Fibroblast of skin of right quadriceps (primary cell): ENCODE results near the gene RGS19.

Experiments used
- DNase-seq: peaks from one replicate; pipeline ENCODE4 v3.0.0-alpha.2; 2013

Gene RGS19

DNA sequence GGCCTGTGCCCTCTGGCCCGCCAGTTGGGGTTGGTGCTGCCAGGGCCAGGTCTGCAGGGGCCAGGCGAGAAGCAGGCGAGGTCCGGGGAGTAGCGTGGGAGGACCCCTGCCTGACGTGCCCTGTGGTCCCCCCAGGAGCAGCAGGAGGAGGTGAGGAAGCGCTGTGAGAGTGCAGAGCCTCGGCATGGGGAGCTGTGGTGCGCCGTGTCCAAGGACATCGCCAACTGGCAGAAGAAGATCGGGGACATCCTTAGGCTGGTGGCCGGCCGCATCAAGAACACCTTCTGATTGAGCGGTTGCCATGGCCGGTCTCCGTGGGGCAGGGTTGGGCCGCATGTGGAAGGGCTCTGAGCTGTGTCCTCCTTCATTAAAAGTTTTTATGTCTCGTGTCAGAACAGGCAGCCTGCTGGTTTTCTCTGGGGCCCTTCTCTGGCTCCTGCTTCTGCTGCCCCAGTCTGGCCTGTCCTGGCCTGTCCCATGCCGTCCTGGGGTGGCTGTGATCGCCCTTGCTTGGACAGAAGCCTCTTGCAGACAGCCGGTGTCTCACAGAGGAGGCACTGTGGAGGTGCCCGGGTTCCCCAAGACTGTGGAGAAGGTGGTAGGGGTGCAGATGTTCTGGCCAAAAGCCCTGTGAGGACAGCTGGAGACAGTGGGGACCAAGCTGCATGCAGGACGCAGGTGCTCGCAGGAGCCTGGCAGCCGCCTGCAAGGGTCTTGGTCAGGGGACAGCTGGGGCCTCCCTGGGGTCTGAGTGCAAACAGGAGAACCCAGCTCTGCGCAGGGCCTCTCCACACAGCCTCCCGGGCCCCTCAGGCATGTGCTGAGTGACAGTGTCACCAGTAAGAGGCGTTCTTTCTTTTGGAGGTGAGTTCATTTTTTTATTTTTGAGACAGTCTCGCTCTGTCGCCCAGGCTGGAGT is 46.4 kb downstream of the RGS19 start:
- DNase-seq, result no peak

DNA sequence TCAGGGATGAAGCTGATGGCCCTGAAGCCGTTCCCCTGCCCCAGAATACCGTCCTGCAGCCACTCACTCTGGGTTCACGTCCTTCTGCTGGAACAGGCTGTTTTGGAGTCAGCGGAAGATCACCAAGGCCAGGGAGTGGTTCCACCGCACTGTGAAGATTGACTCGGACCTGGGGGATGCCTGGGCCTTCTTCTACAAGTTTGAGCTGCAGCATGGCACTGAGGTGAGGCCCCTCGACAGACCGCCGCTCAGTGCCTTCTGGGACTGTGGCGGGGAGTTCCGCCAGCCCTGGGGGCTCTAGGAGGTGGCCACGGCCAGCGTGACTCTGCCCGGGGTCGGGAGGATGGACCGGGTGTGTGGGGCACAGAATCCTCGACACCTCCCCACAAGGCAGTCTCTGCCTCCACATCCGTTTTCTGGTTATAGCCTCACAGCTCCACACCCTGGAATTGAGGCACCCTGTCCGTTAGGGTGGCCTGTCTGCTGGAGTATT is 47.5 kb downstream of the RGS19 start:
- DNase-seq, result no peak

DNA sequence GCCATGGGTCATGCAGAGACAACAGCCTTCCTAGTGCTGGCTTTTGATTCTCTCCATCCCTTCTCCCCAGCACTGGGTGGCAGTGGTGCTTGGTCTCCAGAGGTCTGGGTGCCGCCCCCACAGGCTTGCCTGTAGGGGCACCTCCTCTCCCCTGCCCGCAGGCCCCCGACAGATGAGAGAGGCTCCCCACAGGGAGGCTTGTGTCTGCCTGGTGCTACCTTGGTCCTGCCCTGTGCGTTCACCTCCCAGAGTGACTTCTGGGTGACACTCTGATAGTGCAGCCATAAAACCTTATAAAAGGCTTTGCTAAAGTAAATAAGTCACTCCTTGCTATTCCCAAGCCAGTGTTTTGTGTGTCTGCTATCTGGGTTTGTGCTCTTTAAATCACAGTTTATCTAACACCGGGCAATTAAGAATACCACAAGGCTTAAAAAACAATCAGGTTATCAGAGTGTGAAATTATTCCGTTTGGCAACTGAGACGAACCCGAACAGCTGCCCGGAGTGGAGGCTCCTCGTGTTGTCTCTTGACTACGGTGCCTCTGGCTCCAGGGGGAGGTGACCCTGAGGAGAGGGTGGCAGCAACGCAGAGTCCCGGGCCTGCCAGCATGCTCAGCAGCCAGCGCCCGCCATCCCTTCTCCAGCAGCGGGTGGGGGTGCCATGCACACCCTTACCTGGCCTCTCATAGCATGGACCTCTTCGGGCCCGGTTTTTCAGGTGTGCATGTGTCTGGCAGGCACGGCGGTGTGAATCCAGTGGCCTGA is 48.8 kb downstream of the RGS19 start:
- no peak for DNase-seq

DNA sequence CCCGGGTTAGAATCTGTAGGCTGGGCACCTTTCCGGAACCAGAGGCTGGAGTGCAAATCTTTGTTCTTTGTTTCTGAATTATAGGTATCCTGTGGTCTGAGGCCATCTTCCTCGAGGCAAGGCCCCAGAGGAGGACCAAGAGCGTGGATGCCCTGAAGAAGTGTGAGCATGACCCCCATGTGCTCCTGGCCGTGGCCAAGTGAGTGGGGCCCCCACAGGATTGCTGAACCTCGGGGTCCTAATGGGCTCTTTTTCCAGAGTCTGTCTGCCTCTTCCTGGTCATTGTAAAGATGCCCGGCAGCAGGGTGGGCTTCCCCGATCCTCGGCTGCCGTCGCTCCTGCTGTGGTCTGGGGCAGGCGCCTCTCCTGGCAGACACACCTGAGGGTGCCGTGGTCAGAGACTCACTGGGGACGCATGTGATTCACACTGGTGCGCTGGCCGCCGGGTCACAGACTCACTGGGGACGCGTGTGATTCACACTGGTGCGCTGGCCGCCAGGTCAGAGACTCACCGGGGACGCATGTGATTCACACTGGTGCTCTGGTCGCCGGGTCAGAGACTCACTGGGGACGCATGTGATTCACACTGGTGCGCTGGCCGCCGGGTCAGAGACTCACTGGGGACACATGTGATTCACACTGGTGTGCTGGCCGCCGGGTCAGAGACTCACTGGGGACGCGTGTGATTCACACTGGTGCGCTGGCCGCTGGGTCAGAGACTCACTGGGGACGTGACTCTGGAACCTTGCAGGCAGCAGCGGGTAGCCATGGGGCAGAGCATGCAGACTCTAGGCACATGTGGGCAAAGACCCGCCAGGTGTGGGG is 49.8 kb downstream of the RGS19 start:
- DNase-seq, result no peak

DNA sequence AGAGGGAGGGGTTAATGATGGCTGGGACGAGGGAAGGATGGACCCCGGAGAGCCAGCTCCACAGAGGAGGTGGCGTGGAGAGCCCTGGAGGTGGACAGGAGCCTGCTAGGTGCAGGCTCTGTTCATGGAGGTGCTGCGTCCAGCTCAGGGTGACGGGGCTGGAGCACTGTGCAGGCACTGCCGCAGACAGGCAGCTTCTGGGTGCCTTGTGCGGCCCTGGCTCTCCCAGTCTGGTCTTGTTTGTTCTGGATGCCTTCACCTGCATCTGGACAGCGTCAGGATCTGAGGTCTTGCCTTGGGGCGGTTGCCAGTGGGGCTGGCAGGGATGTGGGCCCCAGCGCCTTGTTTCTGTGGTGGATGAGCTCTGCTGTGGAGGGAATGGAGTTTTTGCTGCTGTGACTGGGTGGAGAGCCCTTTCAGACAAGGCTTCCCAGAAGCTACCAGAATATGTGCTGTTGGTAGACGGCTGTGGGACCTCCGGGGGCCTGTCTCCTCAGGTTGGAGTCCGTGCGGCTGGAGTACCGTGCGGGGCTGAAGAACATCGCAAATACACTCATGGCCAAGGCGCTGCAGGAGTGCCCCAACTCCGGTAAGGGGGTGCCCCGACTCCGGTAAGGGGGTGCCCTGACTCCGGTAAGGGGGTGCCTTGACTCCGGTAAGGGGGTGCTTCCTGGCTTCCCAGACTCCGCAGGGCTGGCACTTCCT is 51.2 kb downstream of the RGS19 start:
- no peak for DNase-seq

DNA sequence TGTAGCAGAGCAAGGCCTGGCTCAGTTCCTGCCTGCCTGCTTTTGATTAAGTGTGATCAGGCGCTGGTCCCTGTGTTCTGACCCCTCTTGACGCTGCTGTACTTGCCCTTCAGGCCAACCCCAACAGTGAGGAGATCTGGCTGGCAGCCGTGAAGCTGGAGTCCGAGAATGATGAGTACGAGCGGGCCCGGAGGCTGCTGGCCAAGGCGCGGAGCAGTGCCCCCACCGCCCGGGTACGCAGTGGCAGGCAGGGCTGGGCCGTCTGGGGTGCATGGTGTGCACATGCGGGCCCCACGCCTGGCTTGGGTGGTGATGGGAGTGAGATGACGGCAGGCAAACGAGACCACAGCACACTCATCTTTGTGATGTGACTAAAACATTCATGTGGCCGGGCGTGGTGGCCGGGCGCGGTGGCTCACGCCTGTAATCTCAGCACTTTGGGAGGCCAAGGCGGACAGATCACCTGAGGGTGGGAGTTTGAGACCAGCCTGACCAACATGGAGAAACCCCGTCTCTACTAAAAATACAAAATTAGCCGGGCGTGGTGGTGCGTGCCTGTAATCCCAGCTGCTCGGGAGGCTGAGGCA is 53.4 kb downstream of the RGS19 start:
- no peak for DNase-seq

DNA sequence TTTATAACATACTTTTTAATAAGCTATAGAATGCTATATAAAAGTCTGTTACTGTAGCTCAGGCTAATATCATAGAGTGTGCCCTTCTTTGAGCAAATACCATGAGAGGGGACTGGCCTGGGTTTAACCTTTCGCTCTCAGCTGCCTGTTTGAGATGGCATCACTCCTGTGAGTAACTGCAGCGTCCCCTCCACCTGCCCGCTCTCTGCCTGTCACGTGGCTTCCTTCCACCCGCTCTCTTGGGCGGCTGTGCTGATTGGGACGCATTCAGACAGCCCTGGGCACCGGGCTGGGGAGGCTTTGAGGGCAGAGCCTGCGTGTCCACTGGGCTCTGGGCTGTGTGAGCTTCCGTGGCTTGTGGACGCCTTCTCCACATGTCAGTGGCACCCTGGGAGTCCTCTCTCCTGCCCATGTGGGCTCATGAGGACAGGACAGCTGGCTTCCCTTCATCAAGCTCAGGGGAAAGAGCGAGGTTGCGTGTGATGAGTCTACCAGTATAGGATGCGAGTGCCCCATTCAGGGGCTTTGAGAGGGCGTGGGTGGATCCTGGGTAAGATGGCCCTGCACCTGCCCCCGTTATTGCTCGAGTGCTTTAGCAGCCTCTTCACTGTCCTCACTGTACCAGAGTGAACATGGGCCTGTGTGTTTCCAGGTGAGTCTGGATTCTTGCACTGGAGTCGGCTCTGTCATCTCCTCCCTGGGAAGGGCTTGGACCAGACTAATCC is 54.1 kb downstream of the RGS19 start:
- no peak for DNase-seq

DNA sequence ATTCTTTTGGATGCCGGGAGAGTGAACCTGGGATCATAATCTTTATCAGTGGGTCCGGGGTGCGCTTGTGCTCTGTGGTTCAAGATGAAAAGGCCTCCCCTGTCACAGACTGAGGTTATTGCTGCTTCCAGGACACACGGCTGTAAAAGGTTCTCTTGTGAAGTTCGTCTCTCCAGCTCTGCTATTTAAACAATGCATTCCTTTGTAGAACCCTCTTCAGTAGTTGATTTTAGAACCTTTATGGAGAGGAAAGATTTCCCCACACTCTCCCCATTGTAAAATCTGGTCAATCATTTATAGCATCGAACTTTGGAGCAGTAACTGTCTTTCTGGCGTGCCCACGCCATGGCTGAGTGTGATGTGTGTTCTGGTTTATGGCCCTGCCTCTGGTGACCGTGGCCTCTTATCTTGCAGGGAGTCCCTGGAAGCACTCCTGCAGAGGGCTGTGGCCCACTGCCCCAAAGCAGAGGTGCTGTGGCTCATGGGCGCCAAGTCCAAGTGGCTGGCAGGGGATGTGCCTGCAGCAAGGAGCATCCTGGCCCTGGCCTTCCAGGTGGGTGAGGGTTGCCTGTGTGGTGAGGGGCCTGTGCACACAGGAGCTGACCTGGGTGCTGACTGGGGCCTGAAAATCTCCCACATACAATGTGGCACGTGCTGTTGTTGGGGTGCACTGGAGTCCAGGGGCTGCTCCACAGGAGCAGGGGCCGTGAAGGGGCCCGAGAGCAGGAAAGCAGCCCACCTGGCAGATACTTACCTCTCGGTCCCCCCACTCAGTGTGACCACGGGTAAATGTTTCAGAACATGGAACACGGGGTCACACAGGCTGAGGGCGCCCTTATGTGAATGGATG is 55.0 kb downstream of the RGS19 start:
- no peak for DNase-seq

DNA sequence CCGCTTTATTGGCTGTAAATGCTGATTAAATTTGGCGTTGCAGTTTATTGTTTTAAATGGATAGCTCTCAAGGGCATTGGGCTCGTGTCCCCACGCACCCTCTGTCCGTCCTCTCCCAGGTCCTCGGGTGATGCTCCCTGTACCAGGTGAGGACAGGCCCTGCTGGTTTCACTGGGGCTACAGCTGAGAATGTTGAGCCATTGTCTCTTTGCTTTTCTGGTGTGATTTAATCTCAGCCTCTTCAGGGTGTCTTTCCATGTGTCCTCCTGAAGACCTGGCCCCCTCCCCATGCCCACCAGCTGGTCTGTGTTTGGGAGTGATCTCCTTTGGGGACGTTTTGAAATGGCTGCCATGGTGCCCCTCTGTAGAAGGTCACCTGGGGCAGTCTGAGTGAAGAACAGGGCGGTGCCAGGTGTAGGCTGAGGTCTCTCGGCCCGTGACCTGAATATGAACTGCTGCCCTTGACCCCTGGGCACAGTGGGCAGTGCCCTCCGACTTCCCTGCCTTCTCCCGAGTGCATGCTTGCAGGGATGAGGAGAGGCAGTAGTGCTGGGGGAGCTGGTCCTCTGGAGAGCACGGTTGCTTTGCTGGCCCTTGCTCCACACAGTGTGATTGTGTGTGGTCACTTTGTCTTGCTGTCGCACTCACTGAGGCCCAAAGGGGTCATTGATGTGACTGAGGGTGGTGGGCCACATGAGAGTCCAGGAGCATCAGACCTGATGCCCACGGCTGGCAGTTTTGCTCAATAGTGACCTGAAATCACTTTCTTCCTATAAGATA is 55.8 kb downstream of the RGS19 start:
- DNase-seq, result no peak
